IgD-negative memory B cell (primary cell): ENCODE results near the gene ORMDL1. TPM values are rescaled to one million over a fixed set of nuclear protein-coding genes. Genes with fewer than 3 reads are reported as not detected.
A peak's percentile ranks its signal among the peaks of the same experiment; 100 is the strongest.

Experiments
- H3K27ac Mint-ChIP-seq, 3 donors: one replicate each; pipeline ENCODE4 v1.8.0; 2020 to 2022; ENCODE audit warnings: mild to moderate bottlenecking in 3 of 3, mixed read lengths in 3 of 3, moderate library complexity in 1 of 3
- H3K27me3 Mint-ChIP-seq: one replicate; pipeline ENCODE4 v1.8.0; 2021; ENCODE audit warnings: mixed read lengths
- H3K36me3 Mint-ChIP-seq: one replicate; pipeline ENCODE4 v1.8.0; 2020; ENCODE audit warnings: mild to moderate bottlenecking, mixed read lengths
- H3K4me1 Mint-ChIP-seq, 3 donors: one replicate each; pipeline ENCODE4 v1.8.0; 2020 to 2022; ENCODE audit warnings: mixed read lengths in 3 of 3, mild to moderate bottlenecking in 1 of 3
- H3K4me3 Mint-ChIP-seq, 4 donors: one replicate each; pipeline ENCODE4 v1.8.0; 2020 to 2022; ENCODE audit warnings: mild to moderate bottlenecking in 4 of 4, mixed read lengths in 4 of 4, moderate library complexity in 3 of 4
- H3K9me3 Mint-ChIP-seq, 3 donors: one replicate each; pipeline ENCODE4 v1.8.0; 2020 to 2021; ENCODE audit warnings: mixed read lengths in 3 of 3, mild to moderate bottlenecking in 1 of 3
- polyA plus RNA-seq: library from polyadenylated mRNA; unstranded; fragments of 300-500 nt; fragmentation: Illumina TruSeq; gene quantifications from one replicate; pipeline ENCODE4 v1.2.3, GENCODE V29; 2021

The ORMDL1 gene, protein sequence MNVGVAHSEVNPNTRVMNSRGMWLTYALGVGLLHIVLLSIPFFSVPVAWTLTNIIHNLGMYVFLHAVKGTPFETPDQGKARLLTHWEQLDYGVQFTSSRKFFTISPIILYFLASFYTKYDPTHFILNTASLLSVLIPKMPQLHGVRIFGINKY
- 72.7 TPM for polyA plus RNA-seq

DNA sequence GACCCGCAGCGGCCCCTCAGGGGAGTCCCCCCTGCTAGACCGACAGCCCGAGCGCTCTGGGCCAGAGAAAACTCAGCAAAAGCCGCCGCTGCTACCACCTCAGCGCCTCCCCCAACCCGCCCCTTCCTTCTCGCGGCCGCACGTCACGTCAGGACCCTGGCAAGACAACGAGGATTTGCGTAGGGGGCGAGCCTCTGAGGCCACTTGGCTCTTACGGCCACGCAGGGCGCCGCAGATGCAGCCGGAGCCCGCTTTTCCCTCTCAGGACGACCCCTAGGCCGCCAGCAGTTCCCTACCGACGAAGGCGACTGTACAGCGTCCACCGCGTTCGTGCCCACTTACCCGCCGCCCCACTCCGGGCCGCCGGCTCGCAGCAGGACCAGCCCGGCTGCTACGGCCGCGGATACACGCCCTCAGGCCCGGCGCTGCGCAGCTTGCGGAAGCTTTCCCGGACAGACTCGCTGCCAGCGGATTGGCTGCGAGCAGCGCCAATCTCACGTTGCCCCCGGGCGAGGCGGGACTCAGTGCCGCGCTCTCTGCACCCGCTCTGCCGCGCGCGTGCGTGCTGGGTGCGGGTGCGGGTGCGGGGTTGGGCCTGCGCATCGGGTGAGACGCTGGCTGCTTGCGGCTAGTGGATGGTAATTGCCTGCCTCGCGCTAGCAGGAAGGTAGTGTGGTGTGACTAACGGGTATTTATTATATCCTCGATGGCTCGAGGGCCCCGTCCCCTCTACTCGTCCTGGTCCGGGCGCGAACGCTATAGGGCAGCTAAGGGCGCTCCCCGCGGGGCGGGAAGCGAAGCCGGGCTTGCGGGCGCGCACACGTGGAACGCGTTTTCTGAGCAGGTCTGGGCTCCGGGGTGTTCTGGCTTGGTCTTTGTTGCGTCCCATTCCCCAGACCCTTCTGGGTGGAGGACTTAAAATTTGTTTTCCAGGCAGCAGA lies at the start of gene ORMDL1, which contains the start of gene PMS1:
TSS of gene ORMDL1 (minus strand) at position 413 of the 941 bp plus-strand sequence. CDS start 1,744 bp downstream, outside the sequence.
TSS of gene PMS1 (plus strand) at position 524 of the 941 bp plus-strand sequence. CDS start 7,360 bp downstream, outside the sequence.
- Mint-ChIP-seq H3K4me3 (peak within 1 kb of the TSS; percentile 90 to 98 (median 97)), H3K27me3 (no peaks in the 10 kb centered on the region), H3K36me3 (peaks cover 7% of the 10 kb centered on the region), H3K9me3 (no peaks in the 10 kb centered on the region), H3K4me1 (peaks cover 32 to 42% (median 42%) of the 10 kb centered on the region in 3 donors), H3K27ac (peak within 1 kb of the TSS; percentile 96 to 98 (median 97))

DNA sequence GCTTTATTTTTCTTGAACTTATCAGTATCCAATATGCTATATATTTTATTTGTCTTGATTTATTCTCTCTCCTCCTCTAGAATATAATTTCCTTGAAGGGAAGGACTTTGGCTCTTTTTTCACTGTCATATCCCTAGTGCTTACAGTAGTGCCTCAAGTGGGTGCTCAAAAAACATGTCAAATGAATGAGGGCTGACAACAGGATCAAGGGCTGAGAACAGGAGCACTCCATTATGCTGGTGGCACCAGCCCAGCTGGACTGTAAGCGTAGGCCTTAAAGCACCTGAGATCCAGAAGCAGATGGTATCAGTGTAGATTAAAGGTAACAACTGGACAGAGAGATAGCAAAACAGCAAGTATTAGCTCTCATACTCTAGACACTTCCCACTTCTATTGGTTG lies 46.4 kb upstream of the ORMDL1 start:
- no peaks in the 10 kb centered on the region for H3K9me3 Mint-ChIP-seq
- no peaks in the 10 kb centered on the region for H3K27me3 Mint-ChIP-seq
- H3K36me3 Mint-ChIP-seq, result peaks cover 24% of the 10 kb centered on the region
- H3K27ac Mint-ChIP-seq, result no peak overlapping the region
- peaks cover 0 to 10% (median 4%) of the 10 kb centered on the region in 3 donors for H3K4me1 Mint-ChIP-seq
- H3K4me3 Mint-ChIP-seq, result no peak overlapping the region

- no peak overlapping the region for H3K4me3 Mint-ChIP-seq
- no peaks in the 10 kb centered on the region for H3K9me3 Mint-ChIP-seq
- H3K36me3 Mint-ChIP-seq, result peaks cover 23% of the 10 kb centered on the region
- no peak overlapping the region for H3K27ac Mint-ChIP-seq
- H3K27me3 Mint-ChIP-seq, result no peaks in the 10 kb centered on the region
- H3K4me1 Mint-ChIP-seq, result peaks cover 0 to 8% (median 4%) of the 10 kb centered on the region in 3 donors
Measured at GRCh38 chr2:189829102-189829833, 45.1 kb upstream of the ORMDL1 start.

DNA sequence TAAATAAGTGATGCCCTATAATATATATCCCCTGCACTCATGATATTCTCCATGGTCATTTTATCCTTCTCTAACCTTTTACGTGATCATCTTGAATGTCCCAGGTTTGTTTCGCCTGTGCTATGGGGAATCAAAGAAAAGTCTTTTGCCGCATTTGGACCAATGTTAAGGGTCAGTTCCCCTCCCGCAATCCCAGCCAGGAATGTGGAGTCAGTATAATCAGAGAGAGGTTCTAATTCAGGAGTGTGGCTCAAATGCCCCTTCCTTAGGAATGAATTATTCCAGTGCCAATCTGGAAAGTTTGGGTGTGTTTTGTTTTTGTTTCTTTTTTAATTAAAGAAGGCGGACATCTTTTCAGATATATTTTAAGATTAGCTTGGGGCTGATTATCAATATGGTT lies 41.9 kb upstream of the ORMDL1 start:
- no peak overlapping the region for H3K27ac Mint-ChIP-seq
- H3K9me3 Mint-ChIP-seq, result no peaks in the 10 kb centered on the region
- H3K27me3 Mint-ChIP-seq, result no peaks in the 10 kb centered on the region
- no peak overlapping the region for H3K4me3 Mint-ChIP-seq
- peaks cover 0 to 2% (median 2%) of the 10 kb centered on the region in 3 donors for H3K4me1 Mint-ChIP-seq
- peaks cover 16% of the 10 kb centered on the region for H3K36me3 Mint-ChIP-seq

DNA sequence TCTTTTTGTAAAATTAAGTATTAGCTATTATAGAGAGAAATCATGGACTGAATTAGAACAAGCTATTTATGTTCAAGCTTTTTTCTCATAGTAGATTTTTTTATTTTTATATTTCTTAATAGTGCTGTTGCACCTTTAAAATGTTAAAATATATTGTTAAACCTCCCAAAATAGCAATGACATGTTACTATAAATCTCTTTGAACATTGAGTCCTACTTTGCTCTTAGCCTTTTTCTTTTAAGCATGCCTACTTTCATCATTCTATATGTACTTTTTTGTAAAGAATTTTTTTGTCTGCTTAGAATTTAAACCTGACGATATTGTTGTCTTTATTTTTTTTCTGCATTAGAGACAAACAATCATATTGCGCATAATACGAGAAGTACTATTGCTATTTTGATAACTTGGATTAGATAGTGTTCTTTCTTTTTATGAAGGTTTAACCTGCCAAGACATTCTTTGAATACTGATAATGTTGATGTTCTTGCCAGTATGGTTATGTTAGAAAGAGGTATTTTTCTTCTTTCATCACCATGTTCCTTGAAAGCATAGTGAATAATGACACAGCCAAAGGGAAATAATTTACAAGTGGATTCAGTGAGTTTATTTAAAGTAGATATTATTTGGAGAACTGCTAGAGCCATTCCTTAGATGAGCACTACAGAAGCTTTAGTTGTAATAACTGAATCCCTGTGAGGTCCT lies 40.7 kb upstream of the ORMDL1 start:
- Mint-ChIP-seq H3K9me3 (no peaks in the 10 kb centered on the region), H3K27me3 (no peaks in the 10 kb centered on the region), H3K36me3 (peaks cover 12% of the 10 kb centered on the region), H3K4me1 (peaks cover 0 to 2% (median 2%) of the 10 kb centered on the region in 3 donors), H3K4me3 (no peak overlapping the region), H3K27ac (no peak overlapping the region)

- peaks cover 0 to 10% (median 2%) of the 10 kb centered on the region in 3 donors for H3K4me1 Mint-ChIP-seq
- peak overlapping the region in 1 of 3 donors; percentile 28 for H3K27ac Mint-ChIP-seq
- peaks cover 11% of the 10 kb centered on the region for H3K36me3 Mint-ChIP-seq
- H3K27me3 Mint-ChIP-seq, result no peaks in the 10 kb centered on the region
- H3K4me3 Mint-ChIP-seq, result no peak overlapping the region
- no peaks in the 10 kb centered on the region for H3K9me3 Mint-ChIP-seq
Measured at GRCh38 chr2:189821953-189822748, 38.0 kb upstream of the ORMDL1 start.

DNA sequence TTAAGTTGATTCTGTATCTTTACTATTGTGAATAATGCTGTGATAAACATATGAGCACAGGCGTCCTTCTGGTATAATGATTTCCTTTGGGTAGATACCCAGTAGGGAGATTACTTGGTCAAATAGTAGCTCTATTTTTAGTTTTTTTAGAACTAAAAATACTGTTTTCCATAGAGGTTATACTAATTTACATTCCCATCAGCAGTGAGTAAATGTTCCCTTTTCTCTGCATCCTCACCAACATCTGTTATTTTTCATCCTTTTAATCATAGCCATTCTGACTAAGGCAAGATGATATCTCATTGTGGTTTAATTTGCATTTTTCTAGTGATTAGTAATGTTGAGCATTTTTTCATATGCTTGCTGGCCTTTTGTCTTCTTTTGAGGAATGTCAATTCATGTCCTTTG lies 35.2 kb upstream of the ORMDL1 start:
- H3K27ac Mint-ChIP-seq, result peak overlapping the region in 1 of 3 donors; percentile 78
- no peaks in the 10 kb centered on the region for H3K27me3 Mint-ChIP-seq
- peaks cover 5% of the 10 kb centered on the region for H3K36me3 Mint-ChIP-seq
- H3K9me3 Mint-ChIP-seq, result no peaks in the 10 kb centered on the region
- peaks cover 0 to 10% (median 2%) of the 10 kb centered on the region in 3 donors for H3K4me1 Mint-ChIP-seq
- H3K4me3 Mint-ChIP-seq, result no peak overlapping the region

DNA sequence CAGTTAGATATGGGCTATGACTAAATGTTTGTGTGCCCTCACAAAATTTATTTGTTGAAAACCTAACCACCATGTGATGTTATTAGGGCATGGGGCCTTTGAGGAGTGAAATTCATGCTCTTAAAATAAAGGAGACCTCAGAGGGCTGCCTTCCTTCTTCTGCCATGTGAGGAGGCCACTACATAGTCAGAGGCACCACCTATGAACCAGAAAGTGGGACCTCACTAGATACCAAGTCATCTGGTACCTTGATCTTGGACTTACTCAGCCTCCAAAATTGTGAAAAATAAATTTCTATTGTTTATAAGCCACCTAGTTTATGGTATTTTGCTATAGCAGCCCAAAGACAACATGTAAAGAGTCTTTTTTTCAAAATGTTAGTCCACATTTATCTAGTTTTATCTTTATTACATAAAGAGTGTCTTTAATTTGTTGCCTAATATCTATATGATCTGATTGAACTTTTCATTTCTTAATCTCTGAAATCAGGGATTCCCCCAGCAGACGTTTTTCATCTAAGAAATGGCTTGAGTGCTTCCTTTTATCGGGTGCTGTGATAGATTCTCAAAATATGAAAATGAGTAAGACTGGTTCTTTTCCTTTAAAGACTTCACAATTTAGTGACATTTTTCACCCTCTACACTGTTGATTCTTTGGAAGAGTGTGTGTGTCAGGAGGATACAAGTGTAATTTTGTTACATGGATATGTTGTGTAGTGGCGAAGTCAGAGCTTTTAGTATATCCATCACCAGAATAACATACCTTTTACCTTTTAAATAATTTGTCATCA lies 34.3 kb upstream of the ORMDL1 start:
- peaks cover 0 to 10% (median 2%) of the 10 kb centered on the region in 3 donors for H3K4me1 Mint-ChIP-seq
- no peak overlapping the region for H3K4me3 Mint-ChIP-seq
- H3K27ac Mint-ChIP-seq, result no peak overlapping the region
- H3K36me3 Mint-ChIP-seq, result peaks cover 5% of the 10 kb centered on the region
- H3K27me3 Mint-ChIP-seq, result no peaks in the 10 kb centered on the region
- H3K9me3 Mint-ChIP-seq, result no peaks in the 10 kb centered on the region

DNA sequence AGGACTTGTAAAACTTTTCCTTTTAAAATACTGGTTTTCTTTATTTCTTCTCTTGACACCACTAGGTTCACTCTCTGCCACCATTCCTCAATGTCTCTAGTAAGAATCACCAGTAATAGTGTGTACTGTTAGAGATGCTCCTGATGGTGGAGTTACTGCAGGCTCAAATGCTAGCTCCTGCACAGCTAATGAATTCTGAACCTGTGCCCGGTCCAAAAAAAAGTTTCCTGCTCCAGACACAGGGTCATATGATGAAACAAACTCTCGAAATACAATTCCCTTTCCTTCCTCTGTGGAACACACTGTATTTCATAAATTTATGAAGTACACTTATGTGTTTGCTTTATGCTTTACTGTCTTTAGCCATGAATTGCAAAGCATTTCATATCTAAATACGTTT lies 19.3 kb upstream of the ORMDL1 start:
- peaks cover 0 to 2% (median 2%) of the 10 kb centered on the region in 3 donors for H3K4me1 Mint-ChIP-seq
- H3K36me3 Mint-ChIP-seq, result peaks cover 2% of the 10 kb centered on the region
- no peaks in the 10 kb centered on the region for H3K9me3 Mint-ChIP-seq
- no peak overlapping the region for H3K4me3 Mint-ChIP-seq
- no peaks in the 10 kb centered on the region for H3K27me3 Mint-ChIP-seq
- H3K27ac Mint-ChIP-seq, result no peak overlapping the region

- no peak overlapping the region for H3K27ac Mint-ChIP-seq
- H3K36me3 Mint-ChIP-seq, result peaks cover 2% of the 10 kb centered on the region
Measured at GRCh38 chr2:189802396-189802912, 18.3 kb upstream of the ORMDL1 start.

GRCh38 chr2:189799531-189799930 lies 15.4 kb upstream of the ORMDL1 start:
- Mint-ChIP-seq H3K27me3 (no peaks in the 10 kb centered on the region), H3K4me3 (no peak overlapping the region), H3K36me3 (peaks cover 2% of the 10 kb centered on the region), H3K27ac (no peak overlapping the region), H3K4me1 (peaks cover 2 to 5% (median 4%) of the 10 kb centered on the region in 3 donors), H3K9me3 (no peaks in the 10 kb centered on the region)

More at GRCh38 chr2:189802396-189802912, 18.3 kb upstream of the ORMDL1 start:
- no peaks in the 10 kb centered on the region for H3K27me3 Mint-ChIP-seq
- H3K4me3 Mint-ChIP-seq, result no peak overlapping the region
- H3K9me3 Mint-ChIP-seq, result no peaks in the 10 kb centered on the region
- H3K4me1 Mint-ChIP-seq, result peaks cover 2 to 5% (median 4%) of the 10 kb centered on the region in 3 donors

- Mint-ChIP-seq H3K27me3 (no peaks in the 10 kb centered on the region), H3K4me1 (peaks cover 2 to 5% (median 4%) of the 10 kb centered on the region in 3 donors), H3K9me3 (no peaks in the 10 kb centered on the region), H3K4me3 (no peak overlapping the region), H3K27ac (no peak overlapping the region), H3K36me3 (peaks cover 2% of the 10 kb centered on the region)
Measured at GRCh38 chr2:189799030-189799331, 14.8 kb upstream of the ORMDL1 start.
